Panc1 (cell line): ENCODE measurements around the gene CALR. TPM values are rescaled to one million over a fixed set of nuclear protein-coding genes. Genes with fewer than 3 reads are reported as not detected.

Experiments used
- ATAC-seq: fragments of 200-7000 bp; cut with Tn5 transposase; 2 replicates; pipeline ENCODE4 v1.9.1; 2020; ENCODE audit warnings: mild to moderate bottlenecking, moderate library complexity
- BruUV-seq: library from RNA; stranded (reverse); fragments of 400-500 nt; replicated peaks from 2 replicates; lab custom pipeline; 2021; lab: Mats Ljungman, UMichigan
- CTCF ChIA-PET: fragments of 300-600 bp; sonication (Branson Sonifier 250); formaldehyde crosslinking; loops from one replicate; lab custom pipeline; 2022; ENCODE audit warnings: antibody characterized with exemption; lab: Charles Lee
- POLR2A ChIA-PET: fragments of 300-600 bp; sonication (Branson Sonifier 250); formaldehyde crosslinking; loops from one replicate; lab custom pipeline; 2022; ENCODE audit warnings: antibody characterized with exemption; lab: Charles Lee
- DNase-seq: peaks from one replicate; pipeline ENCODE4 v3.0.0-alpha.2; 2010; ENCODE audit warnings: low read depth, low spot score
- H3K27ac ChIP-seq: 2 replicates; pipeline ENCODE4 v1.5.1; 2011; ENCODE audit warnings: mild to moderate bottlenecking, low read length, inconsistent platforms
- H3K27me3 ChIP-seq: fragments of 200-500 bp; sonication (Bioruptor generic); 2 replicates; pipeline ENCODE4 v1.6.0; 2014; ENCODE audit warnings: low read length, inconsistent platforms; ENCODE audit not compliant: control insufficient read depth, insufficient read depth
- H3K36me3 ChIP-seq: fragments of 200-500 bp; sonication (Bioruptor generic); 2 replicates; pipeline ENCODE4 v1.5.1; 2014; ENCODE audit warnings: inconsistent platforms, mild to moderate bottlenecking, low read length, moderate library complexity; ENCODE audit not compliant: control insufficient read depth, insufficient read depth
- H3K4me1 ChIP-seq: 2 replicates; pipeline ENCODE4 v1.5.1; 2011; ENCODE audit warnings: inconsistent platforms, mild to moderate bottlenecking, low read length, moderate library complexity; ENCODE audit not compliant: control insufficient read depth, insufficient read depth
- H3K4me3 ChIP-seq, 2 experiments: 2 replicates each; pipeline ENCODE4 v1.5.1; 2011 to 2012; ENCODE audit warnings: low read depth in 2 of 2, low read length in 2 of 2, mild to moderate bottlenecking in 2 of 2, inconsistent platforms in 1 of 2, moderate library complexity in 1 of 2
- H3K9me3 ChIP-seq: fragments of 200-500 bp; sonication (Bioruptor generic); 2 replicates; pipeline ENCODE4 v1.5.1; 2014; ENCODE audit warnings: low read depth, mild to moderate bottlenecking, inconsistent platforms, low read length, moderate library complexity; ENCODE audit not compliant: control insufficient read depth, insufficient read depth
- POLR2AphosphoS5 ChIP-seq: IDR thresholded peaks from 2 replicates; pipeline ENCODE4 v1.6.1; 2012; ENCODE audit warnings: mild to moderate bottlenecking, low read depth, low read length, moderate library complexity
- SIN3A ChIP-seq: IDR thresholded peaks from 2 replicates; pipeline ENCODE4 v1.6.1; 2012; ENCODE audit warnings: low read depth, mild to moderate bottlenecking, low read length, moderate library complexity, borderline replicate concordance; ENCODE audit not compliant: insufficient read depth
- TCF7L2 ChIP-seq: IDR thresholded peaks from 2 replicates; pipeline ENCODE4 v1.6.1; 2011; ENCODE audit warnings: mild to moderate bottlenecking, low read depth, low read length, inconsistent platforms
- in situ Hi-C: cut with HindIII; loops from 2 replicates; pipeline ENCODE4 v1.10.0; 2016; ENCODE audit warnings: low sequenced_read_pairs, low pct_unique_long_range_greater_than_20kb
- intact Hi-C: fragments of 100-400 bp; cut with micrococcal nuclease; formaldehyde crosslinking; loops from one replicate; pipeline ENCODE4 v1.10.0; 2022; ENCODE audit not compliant: unreplicated experiment
- total RNA-seq: library from RNA; stranded (reverse); gene quantifications from one replicate; pipeline ENCODE4 v1.2.1, GENCODE V29; 2021; ENCODE audit not compliant: unreplicated experiment
- TF ChIP-seq, protein P1 (sequence below), 2 experiments: IDR thresholded peaks; 2 replicates each; pipeline ENCODE4 v1.6.1; 2011 to 2012; ENCODE audit warnings: low read depth in 2 of 2, control low read depth in 1 of 2, low read length in 1 of 2, mild to moderate bottlenecking in 1 of 2, moderate library complexity in 1 of 2; ENCODE audit not compliant: insufficient read depth in 1 of 2
- TF ChIP-seq, protein P2 (sequence below): fragments of 450-650 bp; IDR thresholded peaks from 2 replicates; pipeline ENCODE4 v1.5.1; 2017; ENCODE audit warnings: mild to moderate bottlenecking

The CALR gene
- total RNA-seq, 1 experiment from 2014 or later: 1,060 TPM

DNA sequence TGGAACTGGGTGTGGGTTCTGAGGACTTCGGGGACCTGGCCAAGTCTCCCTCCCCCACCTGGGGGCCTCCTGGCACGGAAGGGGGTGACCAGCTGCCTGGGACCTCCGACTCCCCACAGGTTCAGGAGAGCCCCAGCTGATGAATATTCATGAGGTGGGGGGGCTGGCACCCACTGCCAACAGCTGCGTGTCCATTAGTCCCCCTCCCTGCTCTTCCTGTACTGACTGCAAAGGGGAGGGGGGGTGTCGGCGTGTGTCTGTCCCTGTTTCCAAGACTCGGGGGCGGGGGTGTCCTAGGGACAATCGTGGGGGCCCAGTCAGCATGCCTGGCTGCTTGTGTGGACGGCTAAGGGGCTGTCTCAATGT, 46.3 kb downstream of the CALR start:
- in situ Hi-C loops (no loop called here), intact Hi-C loops (loop anchor here (10.0 kb wide), 1 partner anchor 50 kb away; no protein-coding TSS in a partner anchor)

DNA sequence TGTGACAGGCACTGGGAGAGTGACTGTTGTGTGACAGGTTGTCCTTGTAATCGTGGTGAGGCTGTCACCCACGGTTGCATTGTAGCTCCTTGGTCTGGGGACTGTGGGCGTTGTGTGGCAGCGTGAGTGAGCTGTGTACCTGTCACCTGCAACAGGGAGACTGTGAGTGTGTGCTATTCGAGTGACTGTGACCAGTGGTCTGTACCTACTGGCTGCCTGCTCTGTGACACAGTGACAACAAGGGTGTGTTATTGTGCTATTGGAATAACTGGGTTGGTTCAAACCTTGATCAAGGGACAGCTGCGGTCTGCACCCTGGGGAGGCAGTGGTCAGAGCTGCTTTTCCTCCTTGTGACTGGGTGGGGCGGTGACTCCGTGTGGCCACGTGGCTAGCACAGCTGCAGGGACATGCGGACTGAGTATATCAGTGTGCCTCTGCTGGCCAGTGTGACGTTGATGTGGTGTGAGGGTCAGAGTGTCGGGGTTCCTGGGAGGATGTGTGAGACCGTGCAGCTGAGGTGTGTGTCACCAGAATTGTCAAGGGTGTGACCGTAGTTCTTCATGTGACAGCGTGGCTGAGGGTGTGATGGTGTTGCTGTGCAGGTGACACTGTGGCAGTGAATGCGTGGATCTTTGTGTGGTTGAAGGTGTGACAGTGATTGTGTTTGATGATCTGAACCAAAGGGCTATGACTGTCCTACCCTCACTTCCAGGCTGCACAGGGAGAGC, 46.8 kb downstream of the CALR start:
- no peak overlapping the region for H3K4me3 ChIP-seq
- ATAC-seq: peak; percentile 53
- no peaks in the 10 kb centered on the region for H3K27me3 ChIP-seq
- intact Hi-C loops: loop anchor here (10.0 kb wide), 1 partner anchor 50 kb away; no protein-coding TSS in a partner anchor
- H3K9me3 ChIP-seq: no peaks in the 10 kb centered on the region
- DNase-seq: no peak
- CTCF ChIA-PET: interaction anchor here (1.0 to 1.1 kb wide), 3 partner anchors 20 to 109 kb away, joined by 3 to 4 read pairs (median 3); no protein-coding TSS in a partner anchor
- BruUV-seq: no TSS peak
- POLR2A ChIA-PET: interaction anchor here (0.6 kb wide), 1 partner anchor 81 kb away, joined by 3 read pairs; no protein-coding TSS in a partner anchor
- TF ChIP-seq POLR2AphosphoS5: no peak
- no peak overlapping the region for H3K27ac ChIP-seq
- H3K36me3 ChIP-seq: no peaks in the 10 kb centered on the region
- in situ Hi-C loops: no loop called here
- peaks cover 12% of the 10 kb centered on the region for H3K4me1 ChIP-seq

More for the DNA sequence above, 46.3 kb downstream of the CALR start:
- no peaks in the 10 kb centered on the region for H3K9me3 ChIP-seq
- DNase-seq (no peak), ATAC-seq (no peak)
- no peaks in the 10 kb centered on the region for H3K36me3 ChIP-seq
- peaks cover 12% of the 10 kb centered on the region for H3K4me1 ChIP-seq
- peak overlapping the region; percentile 69; the same call in 1 of the 2 replicates for H3K27ac ChIP-seq
- no TSS peak for BruUV-seq
- TF ChIP-seq, protein P1, sequence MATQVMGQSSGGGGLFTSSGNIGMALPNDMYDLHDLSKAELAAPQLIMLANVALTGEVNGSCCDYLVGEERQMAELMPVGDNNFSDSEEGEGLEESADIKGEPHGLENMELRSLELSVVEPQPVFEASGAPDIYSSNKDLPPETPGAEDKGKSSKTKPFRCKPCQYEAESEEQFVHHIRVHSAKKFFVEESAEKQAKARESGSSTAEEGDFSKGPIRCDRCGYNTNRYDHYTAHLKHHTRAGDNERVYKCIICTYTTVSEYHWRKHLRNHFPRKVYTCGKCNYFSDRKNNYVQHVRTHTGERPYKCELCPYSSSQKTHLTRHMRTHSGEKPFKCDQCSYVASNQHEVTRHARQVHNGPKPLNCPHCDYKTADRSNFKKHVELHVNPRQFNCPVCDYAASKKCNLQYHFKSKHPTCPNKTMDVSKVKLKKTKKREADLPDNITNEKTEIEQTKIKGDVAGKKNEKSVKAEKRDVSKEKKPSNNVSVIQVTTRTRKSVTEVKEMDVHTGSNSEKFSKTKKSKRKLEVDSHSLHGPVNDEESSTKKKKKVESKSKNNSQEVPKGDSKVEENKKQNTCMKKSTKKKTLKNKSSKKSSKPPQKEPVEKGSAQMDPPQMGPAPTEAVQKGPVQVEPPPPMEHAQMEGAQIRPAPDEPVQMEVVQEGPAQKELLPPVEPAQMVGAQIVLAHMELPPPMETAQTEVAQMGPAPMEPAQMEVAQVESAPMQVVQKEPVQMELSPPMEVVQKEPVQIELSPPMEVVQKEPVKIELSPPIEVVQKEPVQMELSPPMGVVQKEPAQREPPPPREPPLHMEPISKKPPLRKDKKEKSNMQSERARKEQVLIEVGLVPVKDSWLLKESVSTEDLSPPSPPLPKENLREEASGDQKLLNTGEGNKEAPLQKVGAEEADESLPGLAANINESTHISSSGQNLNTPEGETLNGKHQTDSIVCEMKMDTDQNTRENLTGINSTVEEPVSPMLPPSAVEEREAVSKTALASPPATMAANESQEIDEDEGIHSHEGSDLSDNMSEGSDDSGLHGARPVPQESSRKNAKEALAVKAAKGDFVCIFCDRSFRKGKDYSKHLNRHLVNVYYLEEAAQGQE (IDR thresholded peaks at IDR 0.05; ENCODE audit: insufficient read depth in 1 of 2, low read depth in 2 of 2, low read length in 1 of 2): no peak
- TF ChIP-seq, protein P2, sequence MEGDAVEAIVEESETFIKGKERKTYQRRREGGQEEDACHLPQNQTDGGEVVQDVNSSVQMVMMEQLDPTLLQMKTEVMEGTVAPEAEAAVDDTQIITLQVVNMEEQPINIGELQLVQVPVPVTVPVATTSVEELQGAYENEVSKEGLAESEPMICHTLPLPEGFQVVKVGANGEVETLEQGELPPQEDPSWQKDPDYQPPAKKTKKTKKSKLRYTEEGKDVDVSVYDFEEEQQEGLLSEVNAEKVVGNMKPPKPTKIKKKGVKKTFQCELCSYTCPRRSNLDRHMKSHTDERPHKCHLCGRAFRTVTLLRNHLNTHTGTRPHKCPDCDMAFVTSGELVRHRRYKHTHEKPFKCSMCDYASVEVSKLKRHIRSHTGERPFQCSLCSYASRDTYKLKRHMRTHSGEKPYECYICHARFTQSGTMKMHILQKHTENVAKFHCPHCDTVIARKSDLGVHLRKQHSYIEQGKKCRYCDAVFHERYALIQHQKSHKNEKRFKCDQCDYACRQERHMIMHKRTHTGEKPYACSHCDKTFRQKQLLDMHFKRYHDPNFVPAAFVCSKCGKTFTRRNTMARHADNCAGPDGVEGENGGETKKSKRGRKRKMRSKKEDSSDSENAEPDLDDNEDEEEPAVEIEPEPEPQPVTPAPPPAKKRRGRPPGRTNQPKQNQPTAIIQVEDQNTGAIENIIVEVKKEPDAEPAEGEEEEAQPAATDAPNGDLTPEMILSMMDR: no peak
- TF ChIP-seq TCF7L2: no peak
- TF ChIP-seq POLR2AphosphoS5: no peak
- TF ChIP-seq SIN3A: no peak
- no peak overlapping the region for H3K4me3 ChIP-seq
- ChIA-PET POLR2A (no interaction called here), CTCF (interaction anchor here (1.1 kb wide), 1 partner anchor 19 kb away, joined by 4 read pairs; no protein-coding TSS in a partner anchor)
- no peaks in the 10 kb centered on the region for H3K27me3 ChIP-seq
